Activated CD8-positive, alpha-beta memory T cell treated with anti-CD3 and anti-CD28 coated beads for 36 hours (primary cell): ENCODE measurements around the gene ANKRA2. TPM values are rescaled to one million over a fixed set of nuclear protein-coding genes. Genes with fewer than 3 reads are reported as not detected.

ENCODE experiments used
- CTCF ChIA-PET: fragments of 350-600 bp; sonication (Branson Sonifier 250); formaldehyde crosslinking; loops from one replicate; lab custom pipeline; 2021; ENCODE audit warnings: antibody characterized with exemption; lab: Charles Lee
- POLR2A ChIA-PET: fragments of 350-600 bp; sonication (Branson Sonifier 250); formaldehyde crosslinking; loops from one replicate; lab custom pipeline; 2021; ENCODE audit warnings: antibody characterized with exemption; lab: Charles Lee
- total RNA-seq, 2 experiments: library from RNA; stranded (reverse); gene quantifications; one replicate each; pipeline ENCODE4 v1.2.3, GENCODE V29; 2021

The ANKRA2 gene
- total RNA-seq, 2 experiments from 2014 or later, result 15.2 to 16.4 TPM

GRCh38 chr5:73564018-73564417 lies 1.4 kb downstream of the ANKRA2 start:
- ChIA-PET POLR2A (interaction anchor here (0.6 to 0.7 kb wide), 2 partner anchors 792 to 1981 kb away, joined by 4 read pairs; no protein-coding TSS in a partner anchor), CTCF (interaction anchor here (0.9 kb wide), 1 partner anchor 27 kb away, joined by 3 read pairs; no protein-coding TSS in a partner anchor)

- POLR2A ChIA-PET, result no interaction called here
- CTCF ChIA-PET, result no interaction called here
Measured at GRCh38 chr5:73558950-73559349, 6.5 kb downstream of the ANKRA2 start.

GRCh38 chr5:73552642-73553041 lies 12.8 kb downstream of the ANKRA2 start:
- ChIA-PET CTCF (no interaction called here), POLR2A (no interaction called here)

GRCh38 chr5:73550016-73550415 lies 15.4 kb downstream of the ANKRA2 start:
- ChIA-PET CTCF (no interaction called here), POLR2A (no interaction called here)

- CTCF ChIA-PET, result no interaction called here
- POLR2A ChIA-PET, result no interaction called here
Measured at GRCh38 chr5:73545403-73545779, 20.0 kb downstream of the ANKRA2 start.

- ChIA-PET CTCF (interaction anchor here (1.4 kb wide), 1 partner anchor 90 kb away, joined by 4 read pairs; no protein-coding TSS in a partner anchor), POLR2A (no interaction called here)
Measured at GRCh38 chr5:73544429-73545402, 20.7 kb downstream of the ANKRA2 start.

- ChIA-PET POLR2A (no interaction called here), CTCF (interaction anchor here (0.6 kb wide), 1 partner anchor 939 kb away, joined by 3 read pairs; no protein-coding TSS in a partner anchor)
Measured at GRCh38 chr5:73542020-73542419, 23.4 kb downstream of the ANKRA2 start.

GRCh38 chr5:73540192-73540591 lies 25.2 kb downstream of the ANKRA2 start:
- ChIA-PET CTCF (no interaction called here), POLR2A (no interaction called here)

- ChIA-PET CTCF (no interaction called here), POLR2A (no interaction called here)
Measured at GRCh38 chr5:73539730-73540129, 25.7 kb downstream of the ANKRA2 start.

- ChIA-PET POLR2A (no interaction called here), CTCF (no interaction called here)
Measured at GRCh38 chr5:73534971-73535370, 30.5 kb downstream of the ANKRA2 start.

GRCh38 chr5:73534011-73534644 lies 31.3 kb downstream of the ANKRA2 start:
- POLR2A ChIA-PET, result no interaction called here
- CTCF ChIA-PET, result no interaction called here

- ChIA-PET CTCF (no interaction called here), POLR2A (no interaction called here)
Measured at GRCh38 chr5:73532195-73532594, 33.2 kb downstream of the ANKRA2 start.

GRCh38 chr5:73531356-73531755 lies 34.1 kb downstream of the ANKRA2 start:
- POLR2A ChIA-PET, result no interaction called here

GRCh38 chr5:73529081-73529480 lies 36.4 kb downstream of the ANKRA2 start:
- CTCF ChIA-PET, result interaction anchor here (0.5 kb wide), 1 partner anchor 870 kb away, joined by 3 read pairs; no protein-coding TSS in a partner anchor
- POLR2A ChIA-PET, result no interaction called here

More at GRCh38 chr5:73531356-73531755, 34.1 kb downstream of the ANKRA2 start:
- CTCF ChIA-PET, result interaction anchor here (1.4 kb wide), 1 partner anchor 10 kb away, joined by 4 read pairs; no protein-coding TSS in a partner anchor

- ChIA-PET CTCF (no interaction called here), POLR2A (no interaction called here)
Measured at GRCh38 chr5:73528248-73528647, 37.2 kb downstream of the ANKRA2 start.

- ChIA-PET POLR2A (no interaction called here), CTCF (interaction anchor here (2.0 kb wide), 1 partner anchor 11 kb away, joined by 5 read pairs; no protein-coding TSS in a partner anchor)
Measured at GRCh38 chr5:73525606-73526203, 39.7 kb downstream of the ANKRA2 start.

- CTCF ChIA-PET, result interaction anchor here (0.7 to 5.9 kb wide), 2 partner anchors 13 to 22 kb away, joined by 3 to 25 read pairs; no protein-coding TSS in a partner anchor
- POLR2A ChIA-PET, result no interaction called here
Measured at GRCh38 chr5:73523861-73524260, 41.6 kb downstream of the ANKRA2 start.

GRCh38 chr5:73522989-73523388 lies 42.5 kb downstream of the ANKRA2 start:
- CTCF ChIA-PET, result interaction anchor here (5.9 kb wide), 1 partner anchor 14 kb away, joined by 25 read pairs; no protein-coding TSS in a partner anchor
- POLR2A ChIA-PET, result no interaction called here
